GM19023 (cell line): ENCODE data around the gene SAMD10.
"Not testable (repeated sequence)": the region's sequence is repeated elsewhere in the genome, so short reads cannot be mapped to it uniquely, and the experiment has no call there.

Experiments
- ATAC-seq: cut with Tn5 transposase; IDR thresholded peaks from one replicate; pipeline ENCODE4 v1.9.1; 2021; ENCODE audit warnings: mild to moderate bottlenecking, moderate library complexity; ENCODE audit not compliant: unreplicated experiment

SAMD10 gene

GRCh38 chr20:63942969-63943807 lies 36.3 kb downstream of the SAMD10 start:
- no peak for ATAC-seq

GRCh38 chr20:63942250-63942951 lies 37.0 kb downstream of the SAMD10 start:
- ATAC-seq = no peak

- ATAC-seq = no peak
Measured at GRCh38 chr20:63941282-63942081, 38.0 kb downstream of the SAMD10 start.

- ATAC-seq = no peak
Measured at GRCh38 chr20:63940472-63941266, 38.8 kb downstream of the SAMD10 start.

- ATAC-seq = no peak
Measured at GRCh38 chr20:63940071-63940471, 39.4 kb downstream of the SAMD10 start.

- ATAC-seq = no peak
Measured at GRCh38 chr20:63939061-63939935, 40.1 kb downstream of the SAMD10 start.

- no peak for ATAC-seq
Measured at GRCh38 chr20:63937596-63937995, 41.8 kb downstream of the SAMD10 start.

GRCh38 chr20:63935447-63935846 lies 44.0 kb downstream of the SAMD10 start:
- no peak for ATAC-seq

- ATAC-seq = no peak
Measured at GRCh38 chr20:63934271-63935068, 45.0 kb downstream of the SAMD10 start.

GRCh38 chr20:63933646-63934045 lies 45.8 kb downstream of the SAMD10 start:
- ATAC-seq = no peak

- no peak for ATAC-seq
Measured at GRCh38 chr20:63932606-63933160, 46.8 kb downstream of the SAMD10 start.

GRCh38 chr20:63931735-63932134 lies 47.7 kb downstream of the SAMD10 start:
- ATAC-seq = no peak

- ATAC-seq = no peak
Measured at GRCh38 chr20:63930971-63931553, 48.4 kb downstream of the SAMD10 start.

- ATAC-seq = not testable (repeated sequence)
Measured at GRCh38 chr20:63929473-63929883, 50.0 kb downstream of the SAMD10 start.

- no peak for ATAC-seq
Measured at GRCh38 chr20:63929071-63929470, 50.4 kb downstream of the SAMD10 start.

- ATAC-seq = no peak
Measured at GRCh38 chr20:63926298-63926697, 53.1 kb downstream of the SAMD10 start.

- ATAC-seq = no peak
Measured at GRCh38 chr20:63924241-63924640, 55.2 kb downstream of the SAMD10 start.
